GM12872 (cell line): Measurements from ENCODE around the gene TMEM181.

Source experiments
- CTCF ChIP-seq: IDR thresholded peaks from 3 replicates; pipeline ENCODE4 v1.5.1; 2011; ENCODE audit warnings: low read depth, mild to moderate bottlenecking, low read length, moderate library complexity; ENCODE audit not compliant: insufficient read depth

The TMEM181 gene

GRCh38 chr6:158611541-158612370 is 51.9 kb downstream of the TMEM181 start:
- TF ChIP-seq CTCF: no peak

- TF ChIP-seq CTCF: no peak
Measured at GRCh38 chr6:158619922-158620801, 60.3 kb downstream of the TMEM181 start.

- no peak for TF ChIP-seq CTCF
Measured at GRCh38 chr6:158620963-158621693, 61.2 kb downstream of the TMEM181 start.

- no peak for TF ChIP-seq CTCF
Measured at GRCh38 chr6:158621694-158622544, 62.0 kb downstream of the TMEM181 start.

GRCh38 chr6:158622545-158623190 is 62.8 kb downstream of the TMEM181 start:
- TF ChIP-seq CTCF: no peak
